Ishikawa (cell line): ENCODE data around the gene CDC42EP4.

Experiments used
- CEBPB ChIP-seq: IDR thresholded peaks from 2 replicates; pipeline ENCODE4 v1.6.1; 2012
- EGR1 ChIP-seq: IDR thresholded peaks from 2 replicates; pipeline ENCODE4 v1.6.1; 2012
- EP300 ChIP-seq: IDR thresholded peaks from 2 replicates; pipeline ENCODE4 v1.6.1; 2012; ENCODE audit warnings: borderline replicate concordance
- MAX ChIP-seq: IDR thresholded peaks from 2 replicates; pipeline ENCODE4 v1.6.1; 2012
- USF1 ChIP-seq: IDR thresholded peaks from 2 replicates; pipeline ENCODE4 v1.6.1; 2012
- YY1 ChIP-seq: IDR thresholded peaks from 2 replicates; pipeline ENCODE4 v1.6.1; 2012; ENCODE audit warnings: low read depth

- no peak for TF ChIP-seq USF1
- no peak for TF ChIP-seq CEBPB
- no peak for TF ChIP-seq EP300
- no peak for TF ChIP-seq MAX
- no peak for TF ChIP-seq EGR1
- no peak for TF ChIP-seq YY1
These were observed 43.9 kb downstream of the CDC42EP4 start for GRCh38 chr17:73267648-73268537.
